OCI-LY1 (cell line): ENCODE data around the gene KCNIP4.

ENCODE experiments used
- H2AFZ ChIP-seq: fragments of 200-600 bp; sonication (generic), shearing (Covaris generic); 2 replicates; pipeline ENCODE4 v1.6.0; 2014; ENCODE audit warnings: antibody characterized with exemption, mild to moderate bottlenecking, low read length
- H3F3A ChIP-seq: fragments of 200-600 bp; sonication (generic), shearing (Covaris generic); 2 replicates; pipeline ENCODE4 v1.6.0; 2014; ENCODE audit warnings: mild to moderate bottlenecking, antibody characterized with exemption, low read length, moderate library complexity; ENCODE audit not compliant: insufficient read depth
- H3K27ac ChIP-seq: fragments of 200-600 bp; sonication (generic); 2 replicates; pipeline ENCODE4 v1.5.1; 2014; ENCODE audit warnings: low read length, mixed run types, mild to moderate bottlenecking, low read depth; ENCODE audit not compliant: poor library complexity, severe bottlenecking
- H3K27me3 ChIP-seq: fragments of 200-600 bp; sonication (generic); 2 replicates; pipeline ENCODE4 v1.6.0; 2014; ENCODE audit warnings: antibody characterized with exemption, mild to moderate bottlenecking, low read length, moderate library complexity; ENCODE audit not compliant: insufficient read depth
- H3K36me3 ChIP-seq: fragments of 200-600 bp; sonication (generic); 2 replicates; pipeline ENCODE4 v1.6.1; 2014; ENCODE audit warnings: mild to moderate bottlenecking, antibody characterized with exemption, low read length, moderate library complexity, mixed read lengths; ENCODE audit not compliant: insufficient read depth
- H3K4me1 ChIP-seq: fragments of 200-600 bp; sonication (generic); 2 replicates; pipeline ENCODE4 v1.5.1; 2014; ENCODE audit warnings: mild to moderate bottlenecking, low read length, moderate library complexity; ENCODE audit not compliant: insufficient read depth, severe bottlenecking
- H3K4me2 ChIP-seq: fragments of 200-600 bp; sonication (generic), shearing (Covaris generic); 2 replicates; pipeline ENCODE4 v1.6.1; 2014; ENCODE audit warnings: low read length
- H3K4me3 ChIP-seq: fragments of 200-600 bp; sonication (generic); 2 replicates; pipeline ENCODE4 v1.5.1; 2014; ENCODE audit warnings: low read length, low read depth, mild to moderate bottlenecking, mixed read lengths; ENCODE audit not compliant: poor library complexity, severe bottlenecking
- H3K79me2 ChIP-seq: fragments of 200-600 bp; shearing (Covaris generic); 2 replicates; pipeline ENCODE4 v1.6.1; 2016; ENCODE audit warnings: mixed run types, low read length, mixed read lengths; ENCODE audit not compliant: insufficient read depth
- H3K9ac ChIP-seq: fragments of 200-600 bp; sonication (generic), shearing (Covaris generic); 2 replicates; pipeline ENCODE4 v1.6.1; 2014; ENCODE audit warnings: mild to moderate bottlenecking, low read length, mixed read lengths
- H3K9me2 ChIP-seq: fragments of 200-600 bp; sonication (generic), shearing (Covaris generic); 2 replicates; pipeline ENCODE4 v1.6.1; 2014; ENCODE audit warnings: low read depth, mild to moderate bottlenecking, low read length, mixed read lengths
- H3K9me3 ChIP-seq: fragments of 200-600 bp; shearing (Covaris generic); 2 replicates; pipeline ENCODE4 v1.6.1; 2014; ENCODE audit warnings: low read length, mixed read lengths
- H4K20me1 ChIP-seq: fragments of 200-600 bp; sonication (generic), shearing (Covaris generic); 2 replicates; pipeline ENCODE4 v1.6.0; 2016; ENCODE audit warnings: mild to moderate bottlenecking, low read length; ENCODE audit not compliant: insufficient read depth
- EZH2 ChIP-seq: fragments of 200-600 bp; sonication (generic), shearing (Covaris generic); IDR thresholded peaks from 2 replicates; pipeline ENCODE4 v1.8.0; 2017; ENCODE audit warnings: borderline replicate concordance, mixed run types, mild to moderate bottlenecking, antibody characterized with exemption, low read length, moderate library complexity, mixed read lengths
- TF ChIP-seq, protein P1 (sequence below): fragments of 200-600 bp; sonication (generic), shearing (Covaris generic); IDR thresholded peaks from 2 replicates; pipeline ENCODE4 v1.5.1; 2017; ENCODE audit warnings: mild to moderate bottlenecking, antibody characterized with exemption, low read length, moderate library complexity, mixed read lengths

Gene KCNIP4

DNA sequence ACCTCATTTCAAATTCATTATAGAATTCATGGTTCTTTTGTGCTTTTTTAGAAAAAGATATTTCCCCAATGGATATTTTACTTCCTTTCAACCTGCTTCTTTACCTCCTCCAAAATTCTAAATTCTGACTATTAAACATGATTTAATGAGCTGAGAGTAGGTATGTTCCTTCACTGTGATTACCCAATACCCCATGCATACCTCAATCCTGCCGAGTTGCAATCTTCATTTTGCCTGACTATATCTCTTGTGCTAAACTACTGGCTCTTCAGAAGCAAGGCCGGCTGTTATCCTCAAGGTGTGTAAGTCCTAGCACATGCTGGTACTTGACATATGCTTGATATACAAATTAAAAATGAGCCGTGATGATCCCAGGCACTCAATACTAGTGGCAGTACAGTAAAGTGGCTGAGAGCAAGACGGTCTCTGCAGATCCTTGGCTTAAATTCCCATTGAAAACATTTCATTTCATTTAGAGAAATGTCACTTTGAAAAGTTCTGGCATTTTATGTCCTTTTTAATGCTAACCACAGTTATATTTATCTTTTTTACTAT, 320.4 kb downstream of the KCNIP4 start:
- H3F3A ChIP-seq: no peaks in the 10 kb centered on the region
- H3K79me2 ChIP-seq: no peaks in the 10 kb centered on the region
- H3K4me3 ChIP-seq: no peak overlapping the region
- no peaks in the 10 kb centered on the region for H3K27me3 ChIP-seq
- no peak for TF ChIP-seq EZH2
- H3K4me2 ChIP-seq: no peak overlapping the region
- no peaks in the 10 kb centered on the region for H3K4me1 ChIP-seq
- no peak overlapping the region for H2AFZ ChIP-seq
- H3K27ac ChIP-seq: no peak overlapping the region
- H3K36me3 ChIP-seq: no peaks in the 10 kb centered on the region
- no peaks in the 10 kb centered on the region for H3K9me3 ChIP-seq
- H4K20me1 ChIP-seq: no peaks in the 10 kb centered on the region
- no peaks in the 10 kb centered on the region for H3K9me2 ChIP-seq
- H3K9ac ChIP-seq: no peak overlapping the region

DNA sequence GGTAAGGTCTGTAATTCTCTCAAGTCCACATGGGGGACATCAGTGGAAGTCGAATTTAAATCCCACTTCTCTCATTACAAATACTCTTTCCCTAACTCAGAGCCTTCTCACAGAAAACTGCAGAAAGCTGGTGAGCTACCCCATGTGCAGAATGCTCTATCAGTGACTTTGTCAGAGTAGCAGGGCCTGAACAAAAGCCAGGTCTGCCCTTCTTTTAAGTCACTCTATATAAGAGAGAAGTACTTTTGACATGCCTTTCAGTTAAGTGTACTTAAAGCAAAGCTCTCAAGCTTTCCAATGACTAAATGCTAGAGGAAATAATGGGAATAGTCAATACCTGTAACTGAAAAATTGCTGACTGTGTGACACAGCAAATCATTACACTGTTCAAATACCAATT, 323.1 kb downstream of the KCNIP4 start:
- Histone ChIP-seq H3K27me3 (no peaks in the 10 kb centered on the region), H3K79me2 (no peaks in the 10 kb centered on the region), H3K9me3 (no peaks in the 10 kb centered on the region), H3F3A (no peaks in the 10 kb centered on the region), H4K20me1 (no peaks in the 10 kb centered on the region), H3K4me2 (no peak overlapping the region), H3K4me3 (no peak overlapping the region), H3K36me3 (no peaks in the 10 kb centered on the region), H3K27ac (no peak overlapping the region), H3K9ac (no peak overlapping the region), H3K9me2 (no peaks in the 10 kb centered on the region), H3K4me1 (no peaks in the 10 kb centered on the region), H2AFZ (no peak overlapping the region)
- no peak for TF ChIP-seq EZH2
- TF ChIP-seq, protein P1, sequence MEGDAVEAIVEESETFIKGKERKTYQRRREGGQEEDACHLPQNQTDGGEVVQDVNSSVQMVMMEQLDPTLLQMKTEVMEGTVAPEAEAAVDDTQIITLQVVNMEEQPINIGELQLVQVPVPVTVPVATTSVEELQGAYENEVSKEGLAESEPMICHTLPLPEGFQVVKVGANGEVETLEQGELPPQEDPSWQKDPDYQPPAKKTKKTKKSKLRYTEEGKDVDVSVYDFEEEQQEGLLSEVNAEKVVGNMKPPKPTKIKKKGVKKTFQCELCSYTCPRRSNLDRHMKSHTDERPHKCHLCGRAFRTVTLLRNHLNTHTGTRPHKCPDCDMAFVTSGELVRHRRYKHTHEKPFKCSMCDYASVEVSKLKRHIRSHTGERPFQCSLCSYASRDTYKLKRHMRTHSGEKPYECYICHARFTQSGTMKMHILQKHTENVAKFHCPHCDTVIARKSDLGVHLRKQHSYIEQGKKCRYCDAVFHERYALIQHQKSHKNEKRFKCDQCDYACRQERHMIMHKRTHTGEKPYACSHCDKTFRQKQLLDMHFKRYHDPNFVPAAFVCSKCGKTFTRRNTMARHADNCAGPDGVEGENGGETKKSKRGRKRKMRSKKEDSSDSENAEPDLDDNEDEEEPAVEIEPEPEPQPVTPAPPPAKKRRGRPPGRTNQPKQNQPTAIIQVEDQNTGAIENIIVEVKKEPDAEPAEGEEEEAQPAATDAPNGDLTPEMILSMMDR: no peak

DNA sequence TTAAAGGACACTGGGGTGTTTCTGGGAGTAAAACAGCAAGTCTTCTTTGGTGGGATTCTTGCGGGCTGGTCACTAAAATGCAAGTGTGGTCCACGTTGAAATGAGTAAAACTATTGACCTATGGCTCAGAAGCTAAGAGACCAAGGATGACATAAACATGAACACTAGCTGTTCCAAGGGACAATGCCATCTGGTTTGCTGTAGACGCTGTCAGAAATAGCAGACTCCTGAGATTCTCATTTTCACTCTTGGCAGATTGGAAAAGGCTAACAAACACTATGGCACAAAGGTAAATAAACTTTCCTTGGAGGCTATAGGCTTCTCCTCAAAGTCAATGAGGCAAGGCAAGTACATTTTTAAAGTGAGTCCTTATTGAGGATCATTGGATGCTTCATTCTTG, 343.6 kb downstream of the KCNIP4 start:
- no peaks in the 10 kb centered on the region for H3K36me3 ChIP-seq
- no peak overlapping the region for H3K4me2 ChIP-seq
- H3K4me1 ChIP-seq: no peaks in the 10 kb centered on the region
- no peaks in the 10 kb centered on the region for H3K27me3 ChIP-seq
- H4K20me1 ChIP-seq: no peaks in the 10 kb centered on the region
- H3K9ac ChIP-seq: no peak overlapping the region
- H3K9me3 ChIP-seq: no peaks in the 10 kb centered on the region
- H3K79me2 ChIP-seq: no peaks in the 10 kb centered on the region
- no peak overlapping the region for H3K4me3 ChIP-seq
- H3K9me2 ChIP-seq: no peaks in the 10 kb centered on the region
- no peak overlapping the region for H2AFZ ChIP-seq
- TF ChIP-seq, protein P1: no peak
- TF ChIP-seq EZH2: no peak
- no peaks in the 10 kb centered on the region for H3F3A ChIP-seq
- H3K27ac ChIP-seq: no peak overlapping the region

DNA sequence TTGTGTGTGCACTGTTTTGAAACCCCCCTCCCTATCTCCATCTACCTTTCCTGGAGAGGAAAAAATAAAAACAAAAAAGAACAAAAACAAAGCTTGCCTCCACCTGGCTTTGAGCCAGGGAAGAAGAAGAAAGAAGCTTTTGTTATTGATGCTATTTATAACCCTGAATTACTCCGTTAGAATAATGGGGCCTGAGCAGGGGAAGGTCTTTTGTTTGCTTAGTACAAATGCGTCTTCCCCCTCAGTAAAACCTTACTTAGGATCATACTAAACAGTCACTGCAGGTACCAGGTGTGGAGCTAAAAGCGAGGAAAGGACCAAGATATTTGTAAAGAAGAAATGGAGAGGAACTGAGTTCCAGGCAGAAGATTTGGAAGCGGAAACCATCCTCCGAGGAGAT, 352.1 kb downstream of the KCNIP4 start:
- Histone ChIP-seq H3K4me2 (no peak overlapping the region), H3K27me3 (no peaks in the 10 kb centered on the region), H2AFZ (no peak overlapping the region)

More for the DNA sequence above, 352.1 kb downstream of the KCNIP4 start:
- Histone ChIP-seq H3F3A (no peaks in the 10 kb centered on the region), H3K36me3 (no peaks in the 10 kb centered on the region), H3K9ac (no peak overlapping the region), H4K20me1 (no peaks in the 10 kb centered on the region), H3K4me3 (no peak overlapping the region), H3K27ac (no peak overlapping the region), H3K9me3 (no peaks in the 10 kb centered on the region), H3K79me2 (no peaks in the 10 kb centered on the region), H3K9me2 (no peaks in the 10 kb centered on the region), H3K4me1 (no peaks in the 10 kb centered on the region)
- TF ChIP-seq, protein P1: no peak
- TF ChIP-seq EZH2: no peak
